LNCAP (cell line): ENCODE results near the gene CRIM1.

ENCODE experiments used
- CTCF ChIP-seq: fragments of 450-650 bp; IDR thresholded peaks from 2 replicates; pipeline ENCODE4 v1.5.1; 2017; ENCODE audit warnings: mild to moderate bottlenecking

Gene CRIM1

GRCh38 chr2:36356298-36356989, 866 bp downstream of the CRIM1 start:
- TF ChIP-seq CTCF = no peak

GRCh38 chr2:36356990-36357846, 1.6 kb downstream of the CRIM1 start:
- no peak for TF ChIP-seq CTCF

- peak; percentile 11; the same call in 1 of the 2 replicates for TF ChIP-seq CTCF
Measured at GRCh38 chr2:36357847-36358659, 2.5 kb downstream of the CRIM1 start.

GRCh38 chr2:36359067-36359466, 3.5 kb downstream of the CRIM1 start:
- peak; percentile 42; the same call in 1 of the 2 replicates for TF ChIP-seq CTCF

GRCh38 chr2:36360063-36360462, 4.5 kb downstream of the CRIM1 start:
- no peak for TF ChIP-seq CTCF

- TF ChIP-seq CTCF = no peak
Measured at GRCh38 chr2:36360834-36361233, 5.3 kb downstream of the CRIM1 start.

- TF ChIP-seq CTCF = no peak
Measured at GRCh38 chr2:36361396-36361795, 5.8 kb downstream of the CRIM1 start.
